GM21447 (cell line): ENCODE measurements around the gene PHEX.
A peak's percentile ranks its signal among the peaks of the same experiment; 100 is the strongest.
"Not testable (repeated sequence)": the region's sequence is repeated elsewhere in the genome, so short reads cannot be mapped to it uniquely, and the experiment has no call there.

ENCODE experiments used
- ATAC-seq: cut with Tn5 transposase; IDR thresholded peaks from one replicate; pipeline ENCODE4 v1.9.1; 2021; ENCODE audit not compliant: unreplicated experiment

Gene PHEX

DNA sequence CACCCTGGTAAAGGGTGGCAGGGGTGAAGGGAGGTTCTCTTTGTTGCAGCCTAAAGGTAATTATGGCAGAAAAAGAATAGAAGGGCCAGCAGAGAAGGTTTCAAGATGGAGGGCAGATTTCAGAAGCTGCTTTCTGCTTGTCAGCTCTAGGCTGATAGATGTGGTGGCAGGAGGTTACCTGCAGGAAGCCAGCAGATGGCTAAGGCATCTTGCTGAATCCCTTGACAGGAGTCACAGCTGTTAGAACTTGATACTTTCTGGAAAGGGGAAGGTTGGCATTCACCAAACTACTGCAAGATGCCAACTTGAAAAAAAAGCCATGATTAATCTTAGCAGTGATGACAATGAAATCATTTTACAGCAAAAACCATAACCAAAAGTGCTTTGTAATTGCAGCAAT is 171.1 kb downstream of the PHEX start:
- ATAC-seq: no peak

GRCh38 chrX:22206781-22207180 is 174.7 kb downstream of the PHEX start:
- no peak for ATAC-seq

DNA sequence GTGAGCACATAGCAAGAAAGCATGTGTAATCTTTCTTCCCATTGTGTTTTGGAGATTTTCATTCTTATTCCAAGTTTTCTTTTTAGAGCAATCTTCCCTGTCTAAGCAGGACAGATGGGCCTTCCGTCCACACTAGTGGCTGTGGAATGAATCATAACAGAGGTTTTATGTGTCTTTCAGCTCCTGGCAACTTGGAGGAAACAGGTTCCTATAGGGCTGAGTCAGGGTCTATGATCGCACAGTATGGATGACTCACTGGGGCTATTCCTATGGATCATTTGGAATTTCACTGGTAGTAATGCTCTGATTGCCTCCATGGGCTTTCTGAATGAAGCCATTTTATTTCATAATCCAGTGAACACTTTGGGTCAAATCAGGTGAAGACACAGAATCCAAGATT is 188.8 kb downstream of the PHEX start:
- no peak for ATAC-seq

GRCh38 chrX:22234380-22234779 is 202.3 kb downstream of the PHEX start:
- no peak for ATAC-seq

DNA sequence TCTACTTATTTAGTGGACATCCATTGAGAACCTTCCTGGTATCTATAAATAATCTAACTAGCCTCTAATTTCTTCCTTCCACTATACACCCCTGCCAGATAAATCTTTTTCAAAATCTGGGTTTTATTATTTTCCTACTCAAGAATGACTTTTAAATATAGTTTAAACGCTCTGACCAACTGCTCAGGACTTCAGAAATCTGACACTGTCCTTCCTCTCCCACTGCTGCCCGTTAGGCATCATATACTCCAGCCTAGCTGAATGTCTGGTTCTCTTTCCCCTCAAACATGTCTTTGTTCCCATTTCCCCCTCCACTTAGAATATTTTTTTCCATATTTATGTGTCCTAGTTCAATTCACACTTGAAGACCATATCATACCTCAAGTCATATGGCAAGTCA is 205.4 kb downstream of the PHEX start:
- no peak for ATAC-seq

GRCh38 chrX:22246620-22247019 is 214.5 kb downstream of the PHEX start:
- no peak for ATAC-seq

- no peak for ATAC-seq
Observed at GRCh38 chrX:22247169-22247568, 215.0 kb downstream of the PHEX start.

GRCh38 chrX:22248401-22248800 is 216.3 kb downstream of the PHEX start:
- ATAC-seq: no peak

- ATAC-seq: no peak
Observed at GRCh38 chrX:22249371-22249770, 217.2 kb downstream of the PHEX start.

DNA sequence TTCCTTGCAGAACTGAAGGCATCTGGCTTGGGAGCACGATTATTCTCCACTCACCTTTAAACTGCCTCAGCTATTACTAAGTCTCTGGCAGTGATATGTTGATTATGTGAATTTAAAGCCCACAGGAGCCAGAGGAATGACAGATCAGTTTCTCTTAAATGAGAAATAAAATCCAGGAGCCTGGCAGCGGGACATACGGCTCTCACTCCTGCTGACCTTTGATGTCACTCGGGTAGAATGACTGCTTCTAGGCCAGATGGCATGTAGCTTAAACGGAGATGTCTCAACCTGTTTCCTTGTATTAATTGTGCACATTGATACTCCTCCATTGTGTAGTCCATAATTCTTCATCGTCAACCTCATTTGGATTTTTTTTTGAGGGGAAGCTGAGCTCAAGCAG is 236.6 kb downstream of the PHEX start:
- ATAC-seq: no peak

- no peak for ATAC-seq
Observed at GRCh38 chrX:22272613-22273012, 240.5 kb downstream of the PHEX start, which contains the start of gene CBLL2. Gene CBLL2 (plus strand): TSS chrX:22272913. CDS start chrX:22272992, 79 bp downstream.

DNA sequence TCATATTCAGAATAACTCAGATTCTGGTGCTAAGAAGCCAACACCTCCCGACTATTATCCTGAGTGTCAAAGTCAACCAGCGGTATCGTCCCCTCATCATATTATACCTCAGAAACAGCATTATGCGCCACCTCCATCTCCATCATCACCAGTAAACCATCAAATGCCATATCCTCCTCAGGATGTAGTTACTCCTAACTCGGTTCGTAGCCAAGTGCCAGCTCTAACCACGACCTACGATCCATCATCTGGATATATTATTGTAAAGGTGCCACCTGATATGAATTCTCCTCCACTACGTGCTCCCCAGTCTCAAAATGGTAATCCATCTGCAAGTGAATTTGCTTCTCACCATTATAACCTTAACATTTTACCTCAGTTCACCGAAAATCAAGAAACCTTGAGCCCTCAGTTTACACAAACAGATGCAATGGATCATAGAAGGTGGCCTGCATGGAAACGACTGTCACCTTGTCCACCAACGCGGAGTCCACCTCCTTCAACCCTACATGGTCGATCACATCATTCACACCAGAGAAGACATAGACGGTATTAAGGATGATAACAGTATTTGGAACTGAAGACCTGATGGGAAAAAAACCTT is 241.7 kb downstream of the PHEX start:
- no peak for ATAC-seq

GRCh38 chrX:22276781-22277180 is 244.7 kb downstream of the PHEX start:
- ATAC-seq: no peak

DNA sequence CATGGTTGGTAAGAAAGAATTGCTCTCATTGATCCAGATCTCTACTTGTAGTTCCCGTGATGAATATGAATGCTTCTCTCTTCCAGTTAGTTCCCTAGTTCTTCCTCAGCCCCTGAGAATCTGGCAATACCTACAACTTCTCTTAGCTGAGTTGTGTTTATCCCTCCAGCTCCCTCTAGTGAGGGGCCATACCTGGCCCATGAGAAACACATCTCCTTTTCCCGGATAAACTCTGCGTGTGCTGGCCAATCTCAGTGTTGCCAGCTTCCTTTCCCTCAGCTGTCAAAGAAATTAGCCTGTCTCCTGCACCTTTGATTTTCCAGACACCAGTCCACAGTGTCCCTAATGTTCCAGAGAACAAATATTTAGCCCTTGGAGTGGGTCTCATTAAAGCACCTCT is 246.2 kb downstream of the PHEX start:
- ATAC-seq: no peak

- ATAC-seq: not testable (repeated sequence)
Observed at GRCh38 chrX:22289209-22289608, 257.1 kb downstream of the PHEX start.

DNA sequence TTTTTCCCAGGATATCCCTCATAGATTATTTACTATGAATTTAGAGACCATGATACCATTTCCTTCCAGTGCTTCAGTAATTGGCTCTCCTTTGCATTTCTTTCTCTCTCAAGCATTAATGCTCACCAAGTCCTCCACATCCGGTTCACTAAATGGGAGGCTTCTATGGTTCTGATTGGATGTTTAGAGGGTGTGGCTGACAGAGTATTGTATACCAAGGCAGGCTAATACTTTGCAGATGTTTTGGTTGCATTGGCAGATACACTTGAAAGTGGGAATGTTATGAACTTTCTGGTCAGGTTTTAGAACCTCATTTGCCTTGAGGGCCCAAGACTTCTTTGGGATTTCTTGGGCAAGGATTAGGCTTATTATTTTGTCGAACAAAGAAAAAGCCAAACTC is 264.7 kb downstream of the PHEX start:
- no peak for ATAC-seq

- ATAC-seq: peak; percentile 94
Observed at GRCh38 chrX:22300130-22300529, 268.0 kb downstream of the PHEX start.
